Measurements from ENCODE around the gene PTGDR.

PTGDR gene

GRCh38 chr14:52266179-52266578 is 1.3 kb upstream of the PTGDR start:
- no peak for DNase-seq

DNA sequence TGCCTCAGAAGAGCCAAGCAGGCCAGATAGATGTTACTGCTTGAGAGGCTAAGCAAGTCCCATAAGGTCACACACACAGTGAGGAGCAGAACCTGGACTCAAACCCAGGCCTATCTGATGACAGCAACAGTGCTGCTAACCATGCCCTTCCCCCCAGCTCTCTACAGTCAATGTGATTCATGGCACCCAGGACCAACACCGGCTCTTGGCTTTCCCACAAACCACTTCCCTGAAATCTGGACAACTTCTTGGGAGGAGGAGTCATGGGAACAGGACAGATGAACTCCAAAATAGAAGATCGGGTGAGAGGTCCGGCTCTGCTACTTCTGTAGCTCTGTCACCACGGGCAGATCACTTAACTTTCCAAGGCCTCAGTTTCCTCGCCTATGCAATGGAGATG is 716 bp upstream of the PTGDR start:
- DNase-seq: no peak

GRCh38 chr14:52268279-52269061 is 972 bp downstream of the PTGDR start:
- DNase-seq: no peak

- no peak for DNase-seq
Measured at GRCh38 chr14:52269100-52269499, 1.6 kb downstream of the PTGDR start.

DNA sequence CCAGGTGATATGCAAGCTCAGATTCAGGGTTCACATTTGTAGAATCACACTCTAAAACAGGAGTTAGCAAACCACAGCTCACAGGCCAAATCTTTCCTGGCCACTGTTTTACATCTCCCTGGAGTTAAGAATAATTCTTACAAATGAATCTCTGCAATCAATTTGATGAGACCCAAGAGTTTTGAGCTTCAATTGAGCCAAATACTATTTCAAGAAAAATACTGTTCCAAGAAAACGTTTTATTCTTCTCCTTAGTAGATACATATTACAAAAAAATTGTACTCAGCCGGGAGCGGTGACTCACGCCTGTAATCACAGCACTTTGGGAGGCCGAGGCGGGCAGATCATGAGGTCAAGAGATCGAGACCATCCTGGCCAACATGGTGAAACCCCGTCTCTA is 2.5 kb downstream of the PTGDR start:
- DNase-seq: no peak

DNA sequence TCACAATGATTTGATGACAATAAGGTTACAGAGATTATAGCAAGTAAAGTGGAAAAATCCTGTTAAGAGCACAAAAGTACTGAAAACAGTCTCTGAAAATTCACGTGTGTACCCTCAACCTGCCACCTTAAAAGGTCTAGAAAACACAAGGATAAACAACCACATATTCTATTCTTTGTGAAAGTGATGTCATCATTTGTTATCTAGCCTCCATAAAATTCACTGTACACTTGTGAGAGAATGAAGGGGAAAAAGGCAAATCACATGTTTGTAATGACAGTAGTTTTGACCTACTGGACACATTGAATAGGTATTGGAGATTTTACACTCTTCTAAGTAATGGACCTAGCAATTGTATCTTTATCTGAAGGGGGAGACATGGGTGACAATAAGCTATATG is 4.0 kb downstream of the PTGDR start:
- no peak for DNase-seq

- no peak for DNase-seq
Measured at GRCh38 chr14:52272375-52272774, 4.9 kb downstream of the PTGDR start.

- DNase-seq: no peak
Measured at GRCh38 chr14:52275372-52275771, 7.9 kb downstream of the PTGDR start.

DNA sequence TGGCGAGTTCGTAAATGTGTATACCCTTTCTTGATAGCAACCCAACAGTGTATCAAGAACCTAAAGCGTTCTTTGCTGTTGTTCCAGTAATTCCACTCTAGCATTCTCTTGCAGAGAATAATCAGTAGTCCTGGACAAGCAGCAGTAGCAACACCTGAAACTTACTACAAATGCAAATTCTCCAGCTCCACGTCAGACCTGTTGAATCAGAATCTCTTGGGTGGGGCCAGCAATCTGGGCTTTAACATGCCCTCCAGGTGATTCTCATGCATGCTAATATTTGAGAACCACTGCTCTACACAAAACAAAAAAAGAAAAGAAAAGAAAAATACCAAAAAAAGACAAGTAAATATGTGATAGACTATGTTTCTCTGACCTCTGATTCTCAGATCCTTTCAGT is 10.1 kb downstream of the PTGDR start:
- no peak for DNase-seq

- no peak for DNase-seq
Measured at GRCh38 chr14:52279408-52279807, 11.9 kb downstream of the PTGDR start.

- DNase-seq: no peak
Measured at GRCh38 chr14:52283099-52283498, 15.6 kb downstream of the PTGDR start.

GRCh38 chr14:52286661-52287649 is 19.5 kb downstream of the PTGDR start:
- DNase-seq: no peak

DNA sequence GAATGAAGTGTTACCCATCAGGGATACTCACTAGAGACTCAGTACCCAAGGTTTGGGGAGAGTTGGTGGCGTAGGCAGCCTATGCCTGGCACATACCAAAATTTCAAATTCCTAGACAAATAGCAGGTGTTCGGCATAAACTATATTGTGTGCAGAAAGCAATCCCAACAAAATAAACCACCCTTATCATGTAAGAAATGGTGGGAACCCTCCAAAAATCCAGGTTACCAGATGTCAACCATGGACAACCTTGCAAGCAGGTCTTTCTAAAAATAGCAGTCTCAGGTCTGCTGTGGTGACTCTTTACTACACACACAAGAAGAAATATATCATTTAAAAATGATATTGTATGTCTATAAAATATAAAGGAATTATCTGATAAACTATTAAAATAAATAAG is 28.9 kb downstream of the PTGDR start:
- no peak for DNase-seq

DNA sequence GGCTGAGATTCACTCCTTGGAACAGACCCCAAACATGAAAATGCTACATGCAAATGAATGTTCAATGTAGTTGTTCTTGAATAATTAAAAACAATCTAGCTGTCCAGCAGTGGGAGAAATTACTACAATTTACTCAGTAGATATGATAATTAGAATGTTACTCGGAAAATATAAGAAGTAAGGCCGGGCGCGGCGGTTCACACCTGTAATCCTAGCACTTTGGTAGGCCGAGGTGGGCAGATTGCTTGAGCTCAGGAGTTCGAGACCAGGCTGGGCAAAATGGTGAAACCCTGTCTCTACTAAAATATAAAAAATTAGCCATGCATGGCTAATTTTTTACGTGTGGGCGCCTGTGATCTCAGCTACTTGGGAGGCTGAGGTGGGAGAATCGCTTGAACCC is 31.3 kb downstream of the PTGDR start:
- no peak for DNase-seq

DNA sequence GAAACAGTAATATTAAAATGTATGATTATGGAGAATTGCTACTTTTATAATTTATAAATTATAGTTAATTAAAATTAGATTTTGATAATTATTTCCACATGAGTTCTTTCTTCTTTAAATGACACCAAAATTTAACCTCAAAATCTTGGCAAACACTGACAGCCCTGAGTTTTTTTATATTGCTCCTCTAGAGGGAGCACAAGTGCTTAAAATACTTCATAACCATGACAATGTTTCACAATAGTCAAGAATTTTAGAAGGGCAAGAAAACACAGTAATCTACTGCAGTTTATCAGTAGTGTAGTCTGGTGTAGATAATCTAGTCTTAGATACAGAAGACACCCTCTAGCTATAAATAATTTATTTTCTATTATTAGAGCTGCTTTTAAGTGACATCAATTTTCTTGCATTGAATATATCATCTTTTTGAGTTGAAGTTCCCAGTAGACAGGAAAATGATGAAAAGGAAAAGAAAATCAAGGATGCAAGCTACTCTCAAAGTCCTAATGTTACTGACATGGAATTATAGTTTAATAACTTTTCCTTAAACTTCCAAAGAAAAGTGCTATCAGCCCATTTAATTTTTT is 32.3 kb downstream of the PTGDR start:
- no peak for DNase-seq

DNA sequence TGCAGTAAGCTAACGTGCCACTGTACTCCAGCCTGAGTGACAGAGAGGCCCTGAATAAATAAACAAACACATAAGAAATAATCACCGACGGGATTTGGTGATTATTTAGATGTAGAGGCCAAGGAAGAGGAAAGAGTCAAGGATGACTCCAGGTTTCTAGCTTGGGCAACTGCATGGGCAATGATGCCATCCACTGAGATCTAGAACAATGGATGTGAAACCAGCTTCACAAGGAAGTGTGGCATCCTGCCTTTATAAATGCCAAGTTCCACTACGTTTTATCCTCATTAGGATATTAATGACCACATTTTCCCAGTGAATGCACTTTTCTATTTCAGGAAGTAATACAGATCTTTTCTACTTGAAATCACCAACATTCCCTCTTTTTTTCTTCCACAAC is 35.7 kb downstream of the PTGDR start:
- no peak for DNase-seq

DNA sequence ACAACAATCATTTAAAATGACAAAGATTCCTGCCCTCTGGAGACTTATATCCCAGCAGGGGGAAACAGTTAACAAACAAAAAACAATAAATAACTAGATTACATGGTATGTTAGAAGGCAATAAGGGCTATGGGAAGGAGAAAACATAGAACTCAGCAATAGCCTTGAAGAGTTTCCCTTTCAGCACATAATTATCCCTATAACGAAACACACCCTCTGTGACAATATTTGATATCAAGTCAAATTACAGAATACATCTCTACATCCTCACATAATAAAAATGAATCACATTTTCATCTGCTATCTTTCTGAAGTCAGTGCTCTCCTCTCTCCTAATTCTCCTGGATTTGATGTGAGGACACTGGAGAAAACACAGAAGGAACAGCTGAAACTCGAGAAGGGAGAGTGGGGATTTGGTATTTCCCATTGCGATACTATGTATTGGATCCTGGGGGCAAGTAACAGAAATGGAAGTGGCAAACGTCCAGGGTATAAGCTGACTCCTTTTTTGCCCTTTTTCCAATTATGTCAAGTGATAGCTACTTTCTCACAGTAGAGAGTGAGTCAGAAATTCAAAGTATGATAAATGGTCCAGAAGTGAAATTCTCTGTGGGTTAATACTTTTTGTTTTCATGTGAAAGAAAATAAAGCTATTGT is 36.9 kb downstream of the PTGDR start:
- no peak for DNase-seq

- no peak for DNase-seq
Measured at GRCh38 chr14:52305014-52305413, 37.5 kb downstream of the PTGDR start.

- no peak for DNase-seq
Measured at GRCh38 chr14:52307376-52307775, 39.9 kb downstream of the PTGDR start.

DNA sequence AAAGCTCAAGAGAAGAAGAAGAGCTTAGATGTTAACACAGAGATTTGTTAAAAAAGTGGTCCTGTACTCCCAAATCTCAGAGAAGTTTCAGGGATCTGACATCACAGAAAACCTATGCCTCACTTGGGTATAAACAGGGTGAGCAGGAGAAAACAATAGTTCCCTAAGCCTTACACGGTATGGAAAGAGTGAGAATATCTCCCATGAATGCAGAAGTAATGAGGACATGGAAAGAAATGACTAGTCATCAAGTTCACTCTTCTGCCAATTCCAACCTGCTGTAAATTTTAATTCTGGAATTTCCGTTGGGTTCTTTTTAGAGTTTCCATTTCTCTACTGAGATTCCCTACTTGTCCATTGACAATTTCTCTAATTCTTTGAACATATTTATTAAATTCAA is 40.4 kb downstream of the PTGDR start:
- no peak for DNase-seq

DNA sequence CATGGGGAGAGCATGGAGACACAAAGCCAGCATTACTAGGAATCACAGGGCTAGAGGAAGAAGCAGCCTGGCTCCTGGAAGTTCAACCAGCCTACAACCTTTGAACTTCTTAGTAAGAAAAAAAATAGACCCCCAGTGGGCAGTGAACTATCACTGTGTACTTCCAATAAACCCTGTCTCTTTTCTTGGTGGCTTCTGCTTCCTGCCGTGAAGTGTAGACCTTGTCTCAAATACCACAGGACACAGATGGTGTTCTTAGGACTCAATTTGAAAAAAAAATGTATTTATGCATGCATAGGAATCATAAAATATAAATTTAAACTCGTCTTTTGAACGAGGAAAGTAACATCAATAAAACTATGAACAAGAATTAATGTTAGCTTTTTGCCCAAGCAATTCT is 43.0 kb downstream of the PTGDR start:
- DNase-seq: no peak

GRCh38 chr14:52312931-52313355 is 45.4 kb downstream of the PTGDR start:
- no peak for DNase-seq

- no peak for DNase-seq
Measured at GRCh38 chr14:52313462-52313861, 46.0 kb downstream of the PTGDR start.

Measured in DMS153 (cell line).